Colon (tissue), 2 donors: ENCODE measurements around the gene LRRTM1.

Experiments used
- FAIRE-seq: peaks from 2 replicates; lab custom pipeline; 2012; peaks lifted over from hg19 to GRCh38; lab: Jason Lieb, UNC
- donor health status: control.
- donor health status: control.

Gene LRRTM1, protein sequence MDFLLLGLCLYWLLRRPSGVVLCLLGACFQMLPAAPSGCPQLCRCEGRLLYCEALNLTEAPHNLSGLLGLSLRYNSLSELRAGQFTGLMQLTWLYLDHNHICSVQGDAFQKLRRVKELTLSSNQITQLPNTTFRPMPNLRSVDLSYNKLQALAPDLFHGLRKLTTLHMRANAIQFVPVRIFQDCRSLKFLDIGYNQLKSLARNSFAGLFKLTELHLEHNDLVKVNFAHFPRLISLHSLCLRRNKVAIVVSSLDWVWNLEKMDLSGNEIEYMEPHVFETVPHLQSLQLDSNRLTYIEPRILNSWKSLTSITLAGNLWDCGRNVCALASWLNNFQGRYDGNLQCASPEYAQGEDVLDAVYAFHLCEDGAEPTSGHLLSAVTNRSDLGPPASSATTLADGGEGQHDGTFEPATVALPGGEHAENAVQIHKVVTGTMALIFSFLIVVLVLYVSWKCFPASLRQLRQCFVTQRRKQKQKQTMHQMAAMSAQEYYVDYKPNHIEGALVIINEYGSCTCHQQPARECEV

DNA sequence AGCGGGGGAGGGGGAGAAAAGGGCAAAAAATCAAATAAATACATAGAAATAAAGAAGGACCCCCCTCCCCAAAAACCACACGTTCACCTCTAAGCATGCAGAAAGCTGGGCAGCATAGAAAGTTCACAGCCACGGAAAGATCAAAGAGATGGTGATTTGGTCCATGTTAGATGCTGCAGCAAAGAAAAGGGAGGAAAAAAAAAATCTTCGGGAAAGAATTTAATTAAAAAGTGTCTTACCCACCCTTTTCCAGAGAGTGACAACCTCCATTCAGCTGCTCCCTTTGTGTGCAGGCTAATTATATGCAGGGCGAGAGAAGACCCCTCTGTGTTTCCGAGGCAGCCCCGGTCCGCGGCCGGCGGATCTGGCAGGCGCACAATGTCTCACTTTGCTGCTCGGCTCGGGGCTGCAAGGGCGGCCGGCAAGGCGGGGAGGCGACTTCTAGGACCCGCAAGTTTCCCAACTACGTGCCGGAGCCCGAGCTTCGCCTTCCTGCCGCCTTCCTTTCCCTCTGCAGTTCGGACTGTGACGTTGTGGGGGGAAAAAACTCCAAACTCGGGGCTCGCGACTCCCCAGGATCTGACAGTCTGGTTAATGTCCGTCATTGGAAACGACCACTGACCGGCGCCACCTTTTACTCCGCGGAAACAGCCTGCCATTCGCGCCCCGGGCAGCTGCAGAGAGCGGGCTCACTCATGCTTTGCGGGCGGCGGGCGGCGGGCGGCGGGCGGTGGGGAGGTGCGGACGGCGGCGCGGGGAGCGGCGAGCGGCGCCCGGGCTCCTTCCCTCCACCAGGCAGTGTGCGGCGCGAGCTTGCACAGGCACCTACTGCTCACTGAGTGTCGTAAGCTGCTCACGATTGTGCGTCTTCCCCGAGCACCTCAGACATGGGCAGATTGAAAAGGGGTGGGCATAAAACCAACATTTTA is at the start of gene LRRTM1:
Gene LRRTM1 (minus strand): TSS at position 844 of the 929 bp plus-strand sequence. CDS start 933 bp downstream, outside the sequence.
- FAIRE-seq: no peak

DNA sequence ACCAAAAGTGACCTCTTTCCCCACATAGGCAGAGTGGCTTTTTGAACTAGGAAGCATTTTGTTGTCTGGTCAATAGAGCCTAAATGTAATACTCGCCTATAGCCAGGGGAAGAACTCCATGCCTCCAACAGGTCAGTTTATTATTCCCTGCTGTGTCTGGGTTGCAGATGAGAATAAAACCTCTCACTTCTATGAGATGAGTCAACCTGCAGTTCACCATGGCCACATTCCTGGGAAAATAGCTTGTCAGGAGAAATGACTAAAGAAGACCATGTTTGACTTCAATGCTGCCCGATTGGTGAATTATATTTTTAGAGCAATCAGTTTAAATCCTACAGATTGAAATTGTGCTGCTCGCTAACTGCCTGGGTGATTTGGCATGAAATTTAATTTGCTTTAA is 46.7 kb upstream of the LRRTM1 start:
- no peak for FAIRE-seq

DNA sequence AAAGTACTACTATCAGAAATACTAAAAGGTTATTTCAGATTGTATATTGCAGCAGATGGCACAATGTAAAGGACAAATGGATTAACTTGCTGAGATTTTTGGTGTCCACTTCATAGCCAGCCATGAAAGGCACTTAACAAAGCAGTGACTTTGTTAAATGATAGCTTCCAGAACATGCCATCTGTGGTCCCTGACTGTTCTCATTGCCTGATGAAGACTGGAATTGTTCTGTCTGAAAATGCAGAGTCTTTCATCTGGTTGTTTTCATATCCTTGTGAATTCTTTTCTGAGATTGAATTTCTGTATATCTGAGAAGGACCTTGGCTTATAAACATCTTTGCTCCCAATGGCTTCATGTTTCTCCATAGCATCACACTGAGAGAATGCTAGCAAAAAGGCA is 44.4 kb upstream of the LRRTM1 start:
- FAIRE-seq: no peak

DNA sequence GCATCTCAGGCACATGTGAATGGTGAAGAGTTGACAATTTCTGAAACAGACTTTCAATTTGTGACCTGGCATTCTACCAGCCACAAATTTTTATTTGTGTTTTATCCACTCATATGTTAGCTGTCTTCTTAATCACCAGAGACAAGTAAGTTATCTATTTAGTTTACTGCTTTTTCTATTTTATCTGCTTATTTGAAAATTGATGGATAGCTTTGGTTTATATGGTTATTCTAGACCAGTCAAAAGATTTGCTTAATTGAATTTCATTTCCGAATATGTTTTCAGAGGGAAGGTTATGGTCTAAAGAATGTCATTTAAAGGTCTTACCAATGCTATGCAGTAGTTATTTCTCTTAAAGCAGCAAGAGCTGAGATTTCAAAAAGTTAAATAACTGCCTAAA is 43.5 kb upstream of the LRRTM1 start:
- FAIRE-seq: no peak

DNA sequence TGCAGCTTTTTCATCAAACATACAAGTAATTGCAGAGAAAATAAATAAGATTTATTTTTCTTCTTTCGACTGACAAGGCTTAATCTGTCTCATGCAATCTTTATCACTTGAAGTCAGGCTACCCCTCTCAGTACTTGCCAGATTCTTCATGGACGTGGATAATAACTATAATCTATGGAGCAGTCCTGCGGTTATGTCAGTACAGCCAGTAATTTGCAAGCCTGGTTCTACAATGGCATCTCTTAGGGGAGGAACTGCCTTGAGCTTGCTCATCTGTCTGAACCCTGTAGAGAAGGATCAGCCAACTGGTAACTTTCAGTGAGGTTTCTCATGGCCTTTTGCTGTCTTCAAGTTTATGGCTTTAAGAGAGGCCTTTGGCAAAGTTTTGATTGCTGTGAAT is 35.5 kb upstream of the LRRTM1 start:
- no peak for FAIRE-seq

DNA sequence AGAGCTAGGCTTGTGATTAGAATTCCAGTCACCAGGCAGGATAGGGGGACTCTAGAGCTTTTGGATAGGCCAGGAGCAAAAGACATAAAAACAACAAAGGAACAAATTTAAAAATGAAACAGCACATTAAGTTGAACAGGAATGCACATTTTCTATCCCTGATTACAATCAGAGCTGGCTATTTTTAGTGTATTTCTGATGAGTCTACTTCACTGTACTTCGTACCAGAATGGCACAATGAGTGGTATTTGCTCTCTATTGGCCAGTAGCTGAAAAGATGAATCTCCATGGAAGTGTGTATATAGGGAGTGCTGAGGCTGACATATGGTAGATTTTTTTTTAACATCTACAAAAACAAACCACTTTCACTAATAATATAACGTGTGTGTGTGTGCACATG is 34.2 kb upstream of the LRRTM1 start:
- FAIRE-seq: no peak

DNA sequence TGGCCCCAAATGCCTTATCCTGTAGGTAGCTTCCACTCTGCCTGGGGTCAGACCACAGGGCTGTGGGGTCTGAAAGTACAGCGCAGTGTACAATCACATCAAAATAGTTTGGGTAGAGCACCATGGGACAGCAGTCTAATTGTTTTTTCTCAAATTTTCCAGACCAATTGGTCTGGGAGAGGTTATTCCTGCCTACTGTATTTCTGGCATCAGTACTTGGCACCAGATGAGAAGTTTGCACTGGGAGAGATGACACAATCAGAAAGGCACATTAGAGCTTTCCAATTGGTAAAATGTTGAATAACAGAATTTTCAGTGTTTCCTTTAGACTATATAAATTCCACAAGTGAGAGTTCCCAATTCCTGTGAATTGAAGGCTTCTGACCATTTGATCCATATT is 30.9 kb upstream of the LRRTM1 start:
- FAIRE-seq: no peak

DNA sequence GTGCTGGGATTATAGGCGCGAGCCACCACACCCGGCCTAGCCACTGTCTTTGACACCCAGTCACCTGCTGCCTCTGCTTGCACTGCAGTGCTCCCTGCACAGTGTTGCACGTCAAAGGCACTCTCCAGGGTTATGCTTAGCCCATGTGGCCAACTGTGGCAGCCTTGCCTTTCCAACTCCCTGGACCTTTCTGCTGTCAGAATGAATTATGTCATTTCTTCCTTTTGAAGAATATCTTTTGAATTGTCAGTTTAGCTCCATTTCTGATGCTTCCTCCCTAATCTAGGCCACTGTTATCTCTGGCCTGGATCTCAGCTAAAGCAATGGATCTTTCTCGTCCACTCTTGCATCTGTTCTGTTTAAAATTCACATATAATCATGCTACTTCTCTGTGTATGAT is 29.3 kb upstream of the LRRTM1 start:
- FAIRE-seq: no peak

DNA sequence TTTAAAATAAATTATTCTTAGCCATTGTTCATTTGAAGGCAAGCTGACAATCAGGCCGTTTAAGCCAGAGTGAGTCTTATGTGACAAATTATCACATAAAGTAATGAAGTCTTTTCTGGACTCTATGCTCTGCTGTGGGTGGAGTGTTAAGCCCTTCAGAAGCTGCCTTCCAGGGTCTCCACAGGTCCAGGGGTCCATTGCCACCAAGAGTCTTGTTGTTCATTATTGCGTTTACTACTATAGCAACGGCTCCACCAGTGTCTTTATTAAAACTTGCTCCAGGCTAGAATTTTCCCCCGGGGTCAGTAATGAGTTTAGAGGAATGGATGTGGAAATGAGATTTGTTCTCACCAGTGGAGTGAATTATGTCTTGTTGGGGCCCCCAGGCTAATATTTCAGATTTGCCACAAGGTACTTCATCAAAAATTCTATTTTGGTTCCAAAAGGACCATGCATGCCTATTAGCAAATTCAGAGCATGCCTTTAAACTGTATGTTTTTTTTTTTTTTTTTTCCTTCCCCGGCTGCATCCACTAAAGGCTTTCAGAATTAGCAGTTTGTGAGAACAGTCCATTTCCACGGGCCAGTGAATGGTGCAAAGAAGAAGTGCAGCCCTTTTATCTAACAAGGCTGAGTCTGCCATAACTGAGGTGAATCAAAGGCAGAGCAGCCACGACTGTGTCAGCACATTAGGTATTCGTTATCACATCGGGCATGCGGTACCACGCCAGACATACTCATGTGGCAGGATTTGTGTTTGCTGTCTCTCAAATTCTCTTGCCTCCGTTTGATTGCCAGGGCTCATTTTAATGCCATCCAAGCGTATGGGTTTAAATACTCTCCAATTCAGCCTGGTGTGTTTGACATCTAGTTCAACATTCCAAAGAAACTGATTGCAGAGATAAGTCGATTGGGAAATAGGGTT is 26.2 kb upstream of the LRRTM1 start:
- no peak for FAIRE-seq

DNA sequence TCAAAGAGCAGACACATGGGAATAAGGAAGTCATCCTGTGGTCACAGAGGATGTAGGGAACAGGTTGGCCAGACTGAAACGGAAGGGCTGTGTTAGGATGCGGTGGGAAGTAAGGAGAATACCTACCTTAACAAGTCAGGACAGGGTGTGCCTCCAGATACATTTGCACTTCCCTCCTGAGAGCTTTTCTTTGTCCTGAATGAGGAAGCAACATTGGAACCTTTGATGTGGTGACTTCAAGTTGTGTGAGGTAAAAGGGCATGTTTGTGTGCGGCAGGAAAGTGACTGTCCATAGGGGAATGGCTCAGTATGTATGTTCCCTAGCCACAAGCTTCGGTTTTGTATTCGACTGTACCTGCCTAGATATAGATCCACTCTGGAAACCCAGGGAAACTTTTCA is 24.9 kb upstream of the LRRTM1 start:
- FAIRE-seq: no peak

DNA sequence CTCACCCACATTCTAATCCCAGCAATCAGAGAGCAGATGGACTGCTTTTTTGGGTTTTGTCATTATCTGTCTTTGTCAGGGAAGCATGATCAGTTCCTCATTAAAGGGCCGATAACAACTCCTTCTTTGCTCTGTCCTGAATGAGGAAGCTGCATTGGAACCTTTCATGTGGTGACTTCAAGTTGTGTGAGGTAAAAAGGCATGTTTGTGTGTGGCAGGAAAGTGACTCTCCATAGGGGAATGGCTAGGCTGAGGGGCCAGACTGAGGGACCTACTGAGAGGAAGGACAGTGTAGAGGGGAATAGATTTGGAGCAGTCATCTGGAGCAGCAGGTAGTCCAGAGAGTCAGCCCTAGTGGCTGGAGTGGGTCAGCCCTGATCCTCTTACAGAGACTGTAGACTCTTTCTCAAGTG is 23.6 kb upstream of the LRRTM1 start:
- no peak for FAIRE-seq

DNA sequence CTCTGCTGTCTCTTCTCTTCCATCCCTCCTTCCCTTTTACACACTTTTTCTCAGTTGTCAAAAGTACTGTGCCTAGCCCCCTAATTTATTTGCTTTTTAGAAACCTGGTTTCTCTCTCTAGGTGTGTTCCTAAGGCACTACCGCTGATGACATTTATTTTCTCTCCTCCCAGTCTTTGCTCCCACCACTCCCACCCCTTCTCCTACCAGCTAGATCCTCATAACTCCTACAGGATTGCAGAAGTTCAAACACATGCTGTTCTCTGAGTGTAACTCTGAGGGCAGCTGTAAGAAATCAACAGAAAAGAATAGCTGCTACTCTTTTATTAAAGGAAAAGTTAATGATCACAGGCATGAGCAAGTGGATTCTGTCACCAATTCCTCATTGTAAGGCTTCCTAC is 22.3 kb upstream of the LRRTM1 start:
- FAIRE-seq: no peak

DNA sequence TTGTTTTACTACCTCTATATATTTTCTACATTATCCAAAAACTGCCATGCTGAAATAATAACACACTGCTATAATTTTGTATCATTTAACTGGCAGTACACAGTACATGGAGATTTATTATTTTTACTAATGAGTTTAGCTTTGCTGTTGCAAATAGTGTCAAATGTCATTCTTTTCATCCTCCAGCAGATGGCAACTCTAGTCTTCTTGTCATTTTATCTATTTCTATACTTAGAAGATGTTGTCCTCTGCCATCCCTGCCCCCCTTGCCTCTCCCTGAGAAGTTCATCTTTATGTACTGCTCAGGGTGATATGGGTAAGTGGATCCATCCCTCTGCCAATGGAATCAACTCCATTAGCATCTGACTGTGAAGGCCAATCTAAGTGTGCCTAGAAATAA is 21.7 kb upstream of the LRRTM1 start:
- no peak for FAIRE-seq

DNA sequence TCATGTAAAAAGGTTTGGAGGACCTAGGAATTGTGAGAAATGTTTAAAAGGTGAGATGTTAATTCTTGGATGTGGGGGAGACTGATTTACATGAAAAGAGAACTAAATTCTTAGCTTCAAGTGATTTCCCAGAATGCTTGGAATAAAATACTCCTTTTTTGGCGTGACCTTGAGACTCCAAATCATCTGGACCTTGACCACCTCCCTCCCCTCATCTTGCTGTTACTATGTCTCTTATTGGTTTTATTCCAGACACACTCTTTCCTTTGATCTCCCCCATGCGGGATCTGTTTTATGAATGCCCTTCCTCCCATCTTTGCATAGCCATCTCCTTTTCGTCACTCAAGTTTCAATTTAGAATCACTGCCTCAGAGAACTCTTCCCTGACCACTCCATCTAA is 20.0 kb upstream of the LRRTM1 start:
- no peak for FAIRE-seq

DNA sequence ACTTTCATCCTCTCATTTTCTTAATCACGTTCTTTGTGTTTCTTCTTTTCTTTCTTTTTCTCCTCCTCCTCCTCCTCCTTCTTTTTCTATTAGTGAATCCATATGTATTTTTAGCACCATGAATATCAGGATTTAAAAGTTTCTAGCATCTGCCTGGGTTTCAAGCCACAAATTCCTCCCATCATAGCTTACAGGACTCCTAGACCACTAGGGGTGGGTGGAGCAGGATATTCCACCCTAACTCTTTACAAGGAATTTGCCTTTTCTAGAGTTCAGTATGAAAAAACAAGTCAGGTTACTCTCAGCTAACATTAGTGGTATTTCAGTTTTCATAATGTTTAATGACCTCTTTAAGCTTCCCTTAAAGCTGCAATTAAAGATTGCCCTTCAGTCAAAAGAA is 19.1 kb upstream of the LRRTM1 start:
- FAIRE-seq: no peak

DNA sequence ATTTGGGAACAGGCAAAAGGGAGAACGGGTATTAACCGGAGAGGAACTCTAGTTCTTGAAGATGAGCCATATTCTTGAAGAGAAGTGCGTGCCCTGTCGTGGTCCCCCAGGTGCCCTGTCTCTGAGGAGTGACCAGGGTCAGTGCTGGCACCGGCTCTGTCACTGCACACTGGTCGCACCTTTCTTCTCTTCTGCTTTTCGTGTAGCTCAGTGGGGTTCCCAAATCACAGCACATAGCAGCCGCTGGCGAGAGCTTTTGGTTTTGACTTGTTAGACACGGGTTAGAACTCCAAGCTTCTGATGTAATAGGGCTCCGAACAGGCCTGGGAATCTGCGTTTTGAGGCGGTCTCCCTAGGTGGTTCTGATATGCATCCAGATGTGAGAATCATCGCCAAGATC is 18.4 kb upstream of the LRRTM1 start:
- no peak for FAIRE-seq

DNA sequence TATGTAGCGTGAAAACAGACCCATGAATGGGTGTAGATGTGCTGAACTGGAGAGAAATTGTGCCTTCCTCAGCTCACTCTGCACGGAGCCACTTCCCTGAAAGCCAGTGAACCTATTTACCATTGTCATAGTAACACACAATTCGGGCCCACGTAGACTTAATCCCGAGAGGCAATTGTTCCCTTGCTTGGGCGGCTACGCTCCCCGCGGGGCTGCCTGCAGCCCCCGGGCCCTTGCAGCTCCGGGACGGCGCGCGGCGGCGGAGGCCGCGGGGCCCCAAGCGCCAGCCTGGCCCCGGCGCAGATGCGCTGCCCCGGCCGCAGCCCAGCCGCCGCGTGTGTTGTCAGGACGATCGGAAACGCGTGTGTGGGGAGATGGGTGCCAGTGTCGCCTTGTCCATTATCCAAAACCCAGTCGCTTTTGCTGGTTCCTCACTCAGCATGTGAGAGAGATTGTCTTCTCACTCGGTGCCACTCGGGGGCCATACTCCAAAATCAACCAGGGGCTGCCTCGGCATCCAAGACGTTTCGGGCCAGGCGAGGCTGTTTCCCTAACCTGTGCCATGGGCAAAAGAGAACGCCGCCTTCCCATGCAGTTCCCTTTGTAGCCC is 17.9 kb upstream of the LRRTM1 start:
- no peak for FAIRE-seq

DNA sequence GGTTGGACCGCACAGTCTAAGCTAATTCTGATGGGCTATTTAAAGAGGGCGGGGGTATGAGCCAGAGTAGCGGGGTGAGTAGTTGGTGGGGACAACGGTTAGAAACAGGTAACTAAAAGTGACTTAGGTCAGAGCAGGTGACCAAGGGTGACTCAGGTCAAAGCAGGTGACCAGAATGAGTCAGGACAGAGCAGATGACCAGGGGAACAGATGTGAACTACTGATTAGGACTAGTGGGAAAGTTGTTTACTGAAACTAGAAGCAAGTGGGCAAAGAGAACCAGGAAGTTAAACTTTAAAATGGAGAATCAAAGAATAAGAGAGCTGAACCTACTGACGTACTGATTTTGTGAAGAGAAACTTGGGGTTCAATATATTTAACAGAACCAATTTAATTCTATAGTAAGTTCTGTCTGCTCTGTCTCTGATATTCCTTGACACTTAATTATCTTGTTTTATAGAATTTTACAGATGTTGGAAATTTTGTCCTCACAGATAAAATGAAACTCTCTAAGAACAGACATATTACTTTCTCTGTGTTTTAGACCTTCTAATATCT is 7.8 kb upstream of the LRRTM1 start:
- FAIRE-seq: no peak

DNA sequence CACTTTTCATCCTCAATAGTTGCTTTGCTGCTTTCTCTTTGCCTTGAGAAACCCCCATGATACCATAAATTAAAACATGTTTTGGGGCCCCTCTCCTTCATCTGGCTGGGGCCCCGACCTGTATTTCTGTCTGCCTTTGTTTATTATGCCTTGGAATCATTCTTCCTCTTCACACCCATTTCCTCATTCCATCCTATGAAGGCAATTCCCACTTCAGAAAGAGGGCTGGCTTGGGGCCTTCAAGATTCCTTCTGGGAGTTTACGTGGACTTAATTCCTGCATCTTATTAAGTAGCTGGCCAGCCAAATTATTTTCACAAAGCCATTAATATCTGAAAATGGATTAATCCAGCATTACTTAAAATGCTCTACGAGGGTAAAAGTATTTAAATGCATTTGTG is 6.8 kb upstream of the LRRTM1 start:
- FAIRE-seq: no peak

DNA sequence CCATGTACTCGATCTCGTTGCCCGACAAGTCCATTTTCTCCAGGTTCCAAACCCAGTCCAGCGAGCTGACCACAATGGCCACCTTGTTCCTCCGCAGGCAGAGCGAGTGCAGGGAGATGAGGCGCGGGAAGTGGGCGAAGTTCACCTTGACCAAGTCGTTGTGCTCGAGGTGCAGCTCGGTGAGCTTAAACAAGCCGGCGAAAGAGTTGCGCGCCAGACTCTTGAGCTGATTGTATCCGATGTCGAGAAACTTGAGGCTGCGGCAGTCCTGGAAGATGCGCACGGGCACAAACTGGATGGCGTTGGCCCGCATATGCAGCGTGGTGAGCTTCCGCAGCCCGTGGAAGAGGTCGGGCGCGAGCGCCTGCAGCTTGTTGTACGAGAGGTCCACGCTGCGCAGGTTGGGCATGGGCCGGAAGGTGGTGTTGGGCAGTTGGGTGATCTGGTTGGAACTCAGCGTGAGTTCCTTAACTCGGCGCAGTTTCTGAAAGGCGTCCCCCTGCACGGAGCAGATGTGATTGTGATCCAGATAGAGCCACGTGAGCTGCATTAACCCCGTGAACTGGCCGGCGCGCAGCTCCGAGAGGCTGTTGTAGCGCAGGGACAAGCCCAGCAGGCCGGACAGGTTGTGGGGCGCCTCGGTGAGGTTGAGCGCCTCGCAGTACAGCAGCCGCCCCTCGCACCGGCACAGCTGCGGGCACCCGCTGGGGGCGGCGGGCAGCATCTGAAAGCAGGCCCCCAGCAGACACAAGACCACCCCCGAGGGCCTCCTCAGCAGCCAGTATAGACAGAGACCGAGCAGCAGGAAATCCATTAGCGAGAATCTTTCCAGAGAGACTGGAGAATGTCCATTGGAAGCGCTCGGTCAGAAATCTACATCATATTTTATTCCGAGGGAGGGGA is 1.3 kb downstream of the LRRTM1 start:
- no peak for FAIRE-seq
